HTERT RPE-1 (cell line): ENCODE results near the gene NKD1.

Experiments used
- in situ Hi-C: fragments of 300-500 bp; cut with MboI; formaldehyde crosslinking; loops from 4 replicates; pipeline ENCODE4 v1.14.3; 2020; ENCODE audit warnings: low sequenced_read_pairs

The NKD1 gene

GRCh38 chr16:50640391-50640790 is 92.2 kb downstream of the NKD1 start:
- in situ Hi-C loops = no loop called here

- in situ Hi-C loops = no loop called here
These were observed 93.0 kb downstream of the NKD1 start for GRCh38 chr16:50640919-50641817.

- in situ Hi-C loops = no loop called here
These were observed 93.6 kb downstream of the NKD1 start for GRCh38 chr16:50641818-50642187.

GRCh38 chr16:50642349-50642748 is 94.2 kb downstream of the NKD1 start:
- in situ Hi-C loops = no loop called here

- in situ Hi-C loops = no loop called here
These were observed 95.0 kb downstream of the NKD1 start for GRCh38 chr16:50643192-50643591.

- in situ Hi-C loops = no loop called here
These were observed 96.0 kb downstream of the NKD1 start for GRCh38 chr16:50644245-50644644.

GRCh38 chr16:50644729-50645128 is 96.5 kb downstream of the NKD1 start:
- in situ Hi-C loops = no loop called here

GRCh38 chr16:50645563-50646220 is 97.5 kb downstream of the NKD1 start:
- in situ Hi-C loops = no loop called here

GRCh38 chr16:50646345-50646744 is 98.1 kb downstream of the NKD1 start:
- in situ Hi-C loops = no loop called here

GRCh38 chr16:50651835-50652438 is 103.7 kb downstream of the NKD1 start:
- in situ Hi-C loops = no loop called here

- in situ Hi-C loops = no loop called here
These were observed 104.7 kb downstream of the NKD1 start for GRCh38 chr16:50652836-50653425.

- in situ Hi-C loops = no loop called here
These were observed 105.7 kb downstream of the NKD1 start for GRCh38 chr16:50653633-50654519.

GRCh38 chr16:50655558-50656055 is 107.4 kb downstream of the NKD1 start:
- in situ Hi-C loops = no loop called here

- in situ Hi-C loops = no loop called here
These were observed 109.0 kb downstream of the NKD1 start for GRCh38 chr16:50657241-50657640.

- in situ Hi-C loops = no loop called here
These were observed 111.6 kb downstream of the NKD1 start for GRCh38 chr16:50659806-50660205.

GRCh38 chr16:50662306-50662940 is 114.2 kb downstream of the NKD1 start:
- in situ Hi-C loops = no loop called here

- in situ Hi-C loops = no loop called here
These were observed 116.1 kb downstream of the NKD1 start for GRCh38 chr16:50664270-50664669.

- in situ Hi-C loops = no loop called here
These were observed 117.1 kb downstream of the NKD1 start for GRCh38 chr16:50665128-50665878.
